Subcutaneous abdominal adipose tissue (tissue), 5 donors: Measurements from ENCODE around the gene ZNF33B.
A peak's percentile ranks its signal among the peaks of the same experiment; 100 is the strongest.

Experiments used
- H3K27ac ChIP-seq: one replicate; pipeline ENCODE4 v1.7.0; 2013; ENCODE audit warnings: low read depth, mild to moderate bottlenecking, inconsistent platforms, low read length, moderate library complexity
- H3K27me3 ChIP-seq, 5 donors: one replicate each; pipeline ENCODE4 v1.7.0; 2013; ENCODE audit warnings: low read length in 5 of 5, inconsistent platforms in 1 of 5; ENCODE audit not compliant: control insufficient read depth in 5 of 5, insufficient read depth in 4 of 5
- H3K36me3 ChIP-seq, 5 donors: one replicate each; pipeline ENCODE4 v1.7.0; 2013; ENCODE audit warnings: low read length in 5 of 5; ENCODE audit not compliant: control insufficient read depth in 5 of 5, insufficient read depth in 5 of 5
- H3K4me1 ChIP-seq, 5 donors: one replicate each; pipeline ENCODE4 v1.7.0; 2013; ENCODE audit warnings: low read length in 5 of 5, mild to moderate bottlenecking in 3 of 5, moderate library complexity in 1 of 5; ENCODE audit not compliant: control insufficient read depth in 5 of 5, insufficient read depth in 5 of 5
- H3K4me3 ChIP-seq, 5 donors: one replicate each; pipeline ENCODE4 v1.7.0; 2013; ENCODE audit warnings: low read length in 5 of 5, low read depth in 1 of 5
- H3K9ac ChIP-seq, 5 donors: one replicate each; pipeline ENCODE4 v1.7.0; 2013; ENCODE audit warnings: low read length in 5 of 5, mild to moderate bottlenecking in 4 of 5, moderate library complexity in 3 of 5
- H3K9me3 ChIP-seq, 5 donors: one replicate each; pipeline ENCODE4 v1.7.0; 2013; ENCODE audit warnings: low read length in 5 of 5; ENCODE audit not compliant: control insufficient read depth in 5 of 5
- donor health status: healthy.
- donor health status: healthy.
- donor health status: healthy.
- donor health status: healthy.
- donor health status: healthy.

The ZNF33B gene

DNA sequence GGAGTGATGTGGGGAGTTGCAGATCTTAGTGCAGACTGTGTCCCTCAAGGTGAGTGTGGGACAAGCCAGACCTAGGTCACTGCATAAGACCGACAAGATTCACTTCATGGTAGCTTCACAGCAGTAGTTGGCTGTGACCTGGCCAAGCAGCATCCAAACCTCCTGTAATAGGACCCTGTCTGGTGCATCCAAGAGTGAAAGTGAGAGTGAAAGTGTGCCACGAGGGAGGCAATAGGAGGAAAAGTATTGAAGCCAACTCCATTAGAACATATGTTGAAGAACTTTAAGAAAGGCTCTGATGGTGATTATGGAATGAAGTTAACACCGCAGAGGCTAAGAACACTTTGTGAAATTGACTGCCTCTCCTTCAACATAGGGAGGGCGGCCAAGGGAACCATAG lies 7.8 kb upstream of the ZNF33B start:
- H3K4me3 ChIP-seq: no peak overlapping the region
- no peak overlapping the region for H3K9ac ChIP-seq
- peaks cover 0 to 3% (median 0%) of the 10 kb centered on the region in 5 donors for H3K27me3 ChIP-seq
- no peaks in the 10 kb centered on the region for H3K9me3 ChIP-seq
- no peak overlapping the region for H3K27ac ChIP-seq
- H3K36me3 ChIP-seq: no peaks in the 10 kb centered on the region
- no peaks in the 10 kb centered on the region for H3K4me1 ChIP-seq

- H3K4me3 ChIP-seq: no peak overlapping the region
- peaks cover 0 to 3% (median 0%) of the 10 kb centered on the region in 5 donors for H3K27me3 ChIP-seq
- H3K9me3 ChIP-seq: no peaks in the 10 kb centered on the region
- no peak overlapping the region for H3K27ac ChIP-seq
- no peak overlapping the region for H3K9ac ChIP-seq
- H3K4me1 ChIP-seq: no peaks in the 10 kb centered on the region
- H3K36me3 ChIP-seq: no peaks in the 10 kb centered on the region
Measured at GRCh38 chr10:42645516-42645915, 7.1 kb upstream of the ZNF33B start.

DNA sequence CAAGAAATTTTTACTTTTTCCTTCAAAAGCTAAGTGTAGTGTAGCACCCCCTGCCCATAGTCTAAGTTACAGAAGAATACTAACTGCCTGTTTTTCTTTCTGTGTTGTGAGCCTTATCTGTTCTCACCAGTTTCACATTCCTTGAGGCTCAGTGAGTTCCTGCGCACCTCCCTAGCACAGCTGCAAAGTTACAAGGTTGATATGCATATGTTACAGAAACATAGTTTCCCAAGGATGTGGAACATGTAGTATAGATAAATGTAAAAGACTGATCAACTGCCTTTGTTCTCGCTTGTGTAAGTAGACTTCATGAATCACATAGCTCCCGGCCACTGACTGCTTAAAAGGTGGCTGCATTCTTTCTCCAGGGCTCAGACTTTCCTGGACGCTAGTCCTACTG lies 6.7 kb upstream of the ZNF33B start:
- H3K27me3 ChIP-seq: peaks cover 0 to 3% (median 0%) of the 10 kb centered on the region in 5 donors

GRCh38 chr10:42640610-42641229 lies 2.4 kb upstream of the ZNF33B start:
- H3K9ac ChIP-seq: no peak overlapping the region
- H3K27ac ChIP-seq: no peak overlapping the region
- no peaks in the 10 kb centered on the region for H3K9me3 ChIP-seq
- no peaks in the 10 kb centered on the region for H3K36me3 ChIP-seq
- no peak overlapping the region for H3K4me3 ChIP-seq
- H3K4me1 ChIP-seq: peaks cover 0 to 15% (median 13%) of the 10 kb centered on the region in 5 donors
- H3K27me3 ChIP-seq: no peaks in the 10 kb centered on the region

More for the DNA sequence above, 6.7 kb upstream of the ZNF33B start:
- Histone ChIP-seq H3K9ac (no peak overlapping the region), H3K27ac (no peak overlapping the region), H3K4me3 (no peak overlapping the region), H3K9me3 (no peaks in the 10 kb centered on the region), H3K4me1 (no peaks in the 10 kb centered on the region), H3K36me3 (no peaks in the 10 kb centered on the region)

DNA sequence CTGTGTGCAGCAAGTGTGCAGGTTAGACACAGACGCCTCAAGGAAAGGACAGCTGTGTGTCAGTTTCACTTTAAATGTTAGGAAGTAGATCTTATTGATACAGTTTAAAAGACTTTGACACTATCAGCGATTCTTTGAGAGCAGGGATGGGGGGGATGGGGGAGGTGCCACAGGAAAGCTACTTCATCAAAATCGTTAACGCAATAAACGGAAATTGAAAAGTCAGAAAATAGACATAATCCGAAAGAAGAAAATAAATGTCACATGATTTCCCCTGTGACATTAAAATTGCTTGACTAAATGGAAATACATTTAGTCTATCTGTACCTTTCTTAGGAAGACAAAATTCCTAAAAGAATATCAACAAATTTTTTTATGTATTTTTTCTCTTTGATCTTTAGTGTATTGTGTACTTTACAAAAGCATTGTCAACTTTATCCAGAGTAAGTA lies 476 bp upstream of the ZNF33B start:
- Histone ChIP-seq H3K4me3 (peak overlapping the region; percentile 76 to 98 (median 97)), H3K9ac (peak overlapping the region; percentile 52 to 90 (median 84)), H3K36me3 (no peaks in the 10 kb centered on the region), H3K27me3 (no peaks in the 10 kb centered on the region), H3K4me1 (peaks cover 0 to 15% (median 13%) of the 10 kb centered on the region in 5 donors), H3K9me3 (no peaks in the 10 kb centered on the region), H3K27ac (peak overlapping the region; percentile 84)

DNA sequence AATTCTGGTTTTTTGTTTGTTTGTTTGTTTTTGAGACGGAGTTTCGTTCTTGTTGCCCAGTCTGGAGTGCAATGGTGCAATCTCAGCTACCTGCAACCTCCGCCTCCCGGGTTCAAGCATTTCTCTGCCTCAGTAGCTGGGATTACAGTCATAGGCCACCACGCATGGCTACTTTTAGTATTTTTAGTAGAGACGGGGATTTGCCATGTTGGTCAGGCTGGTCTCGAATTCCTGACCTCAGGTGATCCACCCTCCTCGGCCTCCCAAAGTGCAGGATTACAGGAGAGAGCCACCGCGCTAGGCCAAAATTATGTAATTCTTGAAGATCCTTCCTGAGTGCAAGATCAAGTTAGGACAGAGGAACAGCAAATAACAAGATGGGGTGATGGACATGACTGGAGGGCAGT lies 719 bp downstream of the ZNF33B start:
- Histone ChIP-seq H3K9me3 (no peaks in the 10 kb centered on the region), H3K36me3 (peaks cover 0 to 2% (median 1%) of the 10 kb centered on the region in 5 donors), H3K4me1 (peaks cover 0 to 15% (median 13%) of the 10 kb centered on the region in 5 donors), H3K27ac (peak overlapping the region; percentile 84), H3K4me3 (peak overlapping the region; percentile 76 to 98 (median 85)), H3K27me3 (no peaks in the 10 kb centered on the region), H3K9ac (peak overlapping the region; percentile 52 to 90 (median 84))

- H3K9ac ChIP-seq: no peak overlapping the region
- H3K9me3 ChIP-seq: no peaks in the 10 kb centered on the region
- no peak overlapping the region for H3K27ac ChIP-seq
Measured at GRCh38 chr10:42637142-42637541, 1.2 kb downstream of the ZNF33B start.

DNA sequence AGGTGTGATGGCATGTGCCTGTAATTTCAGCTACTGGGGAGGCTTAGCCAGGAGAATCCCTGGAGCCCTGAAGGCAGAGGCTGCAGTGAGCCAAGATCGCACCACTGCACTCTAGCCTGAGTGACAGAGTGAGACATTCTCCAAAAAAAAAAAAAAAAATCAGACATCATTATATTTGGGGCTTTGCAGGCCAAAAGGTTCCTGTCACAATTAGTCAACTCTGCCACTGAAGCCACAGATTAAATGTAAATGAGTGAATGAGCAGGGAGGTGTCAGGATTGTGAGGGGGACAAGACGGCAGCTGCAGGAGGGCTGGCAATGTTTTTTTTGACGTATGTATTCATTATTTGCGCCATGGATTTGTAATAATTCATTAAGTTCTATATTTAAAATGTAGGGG lies 3.3 kb downstream of the ZNF33B start:
- Histone ChIP-seq H3K36me3 (peaks cover 6 to 18% (median 11%) of the 10 kb centered on the region in 5 donors), H3K9ac (no peak overlapping the region), H3K9me3 (no peaks in the 10 kb centered on the region), H3K4me3 (no peak overlapping the region), H3K4me1 (peaks cover 0 to 15% (median 13%) of the 10 kb centered on the region in 5 donors), H3K27ac (no peak overlapping the region), H3K27me3 (no peaks in the 10 kb centered on the region)

More at GRCh38 chr10:42637142-42637541, 1.2 kb downstream of the ZNF33B start:
- Histone ChIP-seq H3K36me3 (peaks cover 0 to 3% (median 2%) of the 10 kb centered on the region in 5 donors), H3K4me1 (peaks cover 0 to 15% (median 13%) of the 10 kb centered on the region in 5 donors), H3K27me3 (no peaks in the 10 kb centered on the region), H3K4me3 (no peak overlapping the region)

DNA sequence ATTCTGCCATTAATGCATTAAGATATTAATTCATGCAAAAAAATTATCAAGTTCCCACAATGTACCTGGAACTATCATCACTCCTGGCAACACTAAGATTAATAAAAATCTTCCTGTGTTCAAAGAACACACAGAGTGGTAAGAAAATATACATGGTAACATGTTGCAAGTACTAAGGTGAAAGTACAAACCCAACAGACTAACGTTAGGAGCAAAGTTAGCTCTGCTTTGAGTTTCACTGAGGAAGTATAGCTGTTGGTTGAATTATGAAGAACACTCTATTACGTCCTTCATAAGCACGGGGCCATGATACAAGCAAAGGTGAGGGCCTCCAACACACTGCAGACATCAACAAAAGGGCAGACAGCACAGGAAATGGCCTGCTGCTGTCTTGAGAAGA lies 5.8 kb downstream of the ZNF33B start:
- no peak overlapping the region for H3K9ac ChIP-seq
- peaks cover 6 to 28% (median 15%) of the 10 kb centered on the region in 5 donors for H3K36me3 ChIP-seq
- peaks cover 0 to 3% (median 2%) of the 10 kb centered on the region in 5 donors for H3K4me1 ChIP-seq
- no peaks in the 10 kb centered on the region for H3K27me3 ChIP-seq
- no peak overlapping the region for H3K27ac ChIP-seq
- H3K4me3 ChIP-seq: no peak overlapping the region
- H3K9me3 ChIP-seq: no peaks in the 10 kb centered on the region

- no peaks in the 10 kb centered on the region for H3K4me1 ChIP-seq
- H3K27me3 ChIP-seq: no peaks in the 10 kb centered on the region
- peaks cover 8 to 31% (median 19%) of the 10 kb centered on the region in 5 donors for H3K36me3 ChIP-seq
- no peak overlapping the region for H3K9ac ChIP-seq
- no peak overlapping the region for H3K4me3 ChIP-seq
- H3K27ac ChIP-seq: no peak overlapping the region
- H3K9me3 ChIP-seq: no peaks in the 10 kb centered on the region
Measured at GRCh38 chr10:42630537-42631134, 7.7 kb downstream of the ZNF33B start.
